NB4 (cell line): Measurements from ENCODE around the gene PRSS3.

Experiments used
- POLR2A ChIP-seq: IDR thresholded peaks from 2 replicates; pipeline ENCODE4 v1.6.1; 2011; ENCODE audit warnings: mild to moderate bottlenecking; ENCODE audit not compliant: insufficient read length; ENCODE audit errors: extremely low read depth
- TF ChIP-seq, protein P1 (sequence below): IDR thresholded peaks from one replicate; pipeline ENCODE4 v1.5.1; 2012; ENCODE audit warnings: low read depth, low read length

- TF ChIP-seq POLR2A, result no peak
- TF ChIP-seq, protein P1, sequence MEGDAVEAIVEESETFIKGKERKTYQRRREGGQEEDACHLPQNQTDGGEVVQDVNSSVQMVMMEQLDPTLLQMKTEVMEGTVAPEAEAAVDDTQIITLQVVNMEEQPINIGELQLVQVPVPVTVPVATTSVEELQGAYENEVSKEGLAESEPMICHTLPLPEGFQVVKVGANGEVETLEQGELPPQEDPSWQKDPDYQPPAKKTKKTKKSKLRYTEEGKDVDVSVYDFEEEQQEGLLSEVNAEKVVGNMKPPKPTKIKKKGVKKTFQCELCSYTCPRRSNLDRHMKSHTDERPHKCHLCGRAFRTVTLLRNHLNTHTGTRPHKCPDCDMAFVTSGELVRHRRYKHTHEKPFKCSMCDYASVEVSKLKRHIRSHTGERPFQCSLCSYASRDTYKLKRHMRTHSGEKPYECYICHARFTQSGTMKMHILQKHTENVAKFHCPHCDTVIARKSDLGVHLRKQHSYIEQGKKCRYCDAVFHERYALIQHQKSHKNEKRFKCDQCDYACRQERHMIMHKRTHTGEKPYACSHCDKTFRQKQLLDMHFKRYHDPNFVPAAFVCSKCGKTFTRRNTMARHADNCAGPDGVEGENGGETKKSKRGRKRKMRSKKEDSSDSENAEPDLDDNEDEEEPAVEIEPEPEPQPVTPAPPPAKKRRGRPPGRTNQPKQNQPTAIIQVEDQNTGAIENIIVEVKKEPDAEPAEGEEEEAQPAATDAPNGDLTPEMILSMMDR, result no peak
Measured at GRCh38 chr9:33795819-33796218, 458 bp downstream of the PRSS3 start.
